NCI-H2029 (cell line): ENCODE measurements around the gene WDR45B.
"Not testable (repeated sequence)": the region's sequence is repeated elsewhere in the genome, so short reads cannot be mapped to it uniquely, and the experiment has no call there.

ENCODE experiments used
- DNase-seq: peaks from one replicate; lab custom pipeline; 2025; lab: John Stamatoyannopoulos, UW

Gene WDR45B

DNA sequence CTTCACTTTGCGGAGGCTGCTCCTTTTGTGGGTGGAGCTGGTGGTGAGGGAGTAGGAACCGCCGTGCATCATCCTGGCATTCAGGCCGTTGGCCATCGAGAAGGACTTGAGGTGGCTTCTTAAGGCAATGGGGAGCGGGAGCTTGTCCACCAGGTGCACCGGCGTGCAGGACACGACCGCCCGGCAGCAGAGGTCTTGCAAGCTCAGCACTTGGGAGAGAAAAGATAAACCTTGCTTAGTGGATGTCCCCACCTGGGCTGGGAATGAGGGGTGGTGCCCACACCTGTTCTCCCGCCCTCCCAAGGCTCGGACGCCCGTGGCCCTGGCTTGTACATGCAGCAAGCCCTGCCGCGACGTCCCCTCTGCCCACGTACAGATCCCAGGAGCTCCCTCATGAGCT, 9.7 kb upstream of the WDR45B start:
- DNase-seq = no peak

DNA sequence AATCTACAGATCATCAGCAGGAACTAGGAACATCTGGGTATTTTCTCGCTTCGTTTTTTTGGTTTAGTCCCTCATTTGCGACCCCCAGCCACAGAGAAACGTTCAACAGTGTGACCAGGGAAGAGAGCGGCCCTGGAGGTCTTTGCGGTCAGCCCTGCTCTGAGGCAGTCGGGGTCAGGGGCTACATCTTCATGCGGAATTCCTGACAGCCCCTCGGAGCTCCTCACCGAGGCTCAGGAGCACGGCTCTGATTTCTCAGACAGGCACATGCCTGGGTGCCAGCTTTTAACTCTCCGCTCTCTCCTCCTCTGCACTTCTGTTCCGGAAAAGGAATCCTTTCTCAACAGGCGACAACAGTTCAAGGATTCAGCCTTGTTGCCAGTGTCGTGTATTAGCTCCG, 8.0 kb upstream of the WDR45B start:
- DNase-seq = no peak

DNA sequence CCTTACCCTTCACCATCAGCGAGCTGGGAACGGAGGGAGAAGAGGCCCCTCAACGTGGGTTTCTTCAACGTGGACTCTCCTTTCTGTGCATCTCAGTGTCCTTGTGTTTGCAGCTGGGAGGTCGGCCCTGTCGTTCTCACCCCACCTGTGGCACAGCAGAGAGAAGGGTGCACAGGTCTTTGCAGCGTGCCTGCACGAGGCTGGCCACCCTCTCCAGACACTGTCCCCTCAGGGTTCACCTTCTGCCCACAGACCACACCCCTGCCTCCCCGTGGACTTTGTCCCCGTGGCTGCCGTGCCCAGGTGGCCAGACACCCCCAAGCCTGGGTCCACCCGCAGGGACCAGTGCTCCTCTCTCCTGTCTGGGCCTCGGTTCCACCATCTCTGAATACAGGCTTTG, 7.3 kb upstream of the WDR45B start:
- DNase-seq = no peak

DNA sequence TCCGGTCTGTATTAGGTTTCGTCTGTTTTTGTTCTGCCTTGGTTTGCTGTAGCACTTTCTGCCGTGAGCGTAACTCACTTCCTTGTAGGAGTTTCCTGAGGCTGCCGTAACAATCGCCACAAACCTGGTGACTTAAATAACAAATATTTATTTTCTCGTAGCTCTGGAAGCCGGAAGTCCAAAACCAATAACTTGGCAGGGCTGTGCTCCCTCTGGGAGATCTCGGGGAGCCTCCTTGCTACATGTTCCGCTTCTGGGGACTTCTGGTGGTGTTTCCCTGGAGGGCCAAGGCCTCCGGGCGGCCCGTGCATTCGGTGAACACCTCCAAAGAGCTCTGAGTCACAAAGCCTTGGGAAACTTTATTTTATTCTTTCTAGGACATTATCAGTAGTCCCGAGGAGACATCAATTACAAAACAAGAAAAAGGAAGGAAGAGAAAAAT, 6.8 kb upstream of the WDR45B start:
- no peak for DNase-seq

DNA sequence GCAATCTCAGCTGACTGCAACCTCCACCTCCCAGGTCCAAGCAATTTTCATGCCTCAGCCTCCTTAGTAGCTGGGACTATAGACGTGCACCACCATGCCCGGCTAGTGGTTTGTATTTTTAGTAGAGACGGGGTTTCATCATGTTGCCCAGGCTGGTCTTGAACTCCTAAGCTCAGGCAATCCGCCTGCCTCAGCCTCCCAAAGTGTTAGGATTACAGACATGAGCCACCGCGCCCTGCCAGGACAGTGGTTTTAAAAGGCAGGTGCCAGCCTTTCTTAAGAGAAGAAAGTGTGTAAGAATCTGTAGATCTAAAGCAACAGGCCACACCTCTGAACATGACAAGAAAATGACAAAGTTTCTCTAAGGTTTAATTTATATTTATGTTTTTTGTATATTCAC, 6.4 kb upstream of the WDR45B start:
- not testable (repeated sequence) for DNase-seq

DNA sequence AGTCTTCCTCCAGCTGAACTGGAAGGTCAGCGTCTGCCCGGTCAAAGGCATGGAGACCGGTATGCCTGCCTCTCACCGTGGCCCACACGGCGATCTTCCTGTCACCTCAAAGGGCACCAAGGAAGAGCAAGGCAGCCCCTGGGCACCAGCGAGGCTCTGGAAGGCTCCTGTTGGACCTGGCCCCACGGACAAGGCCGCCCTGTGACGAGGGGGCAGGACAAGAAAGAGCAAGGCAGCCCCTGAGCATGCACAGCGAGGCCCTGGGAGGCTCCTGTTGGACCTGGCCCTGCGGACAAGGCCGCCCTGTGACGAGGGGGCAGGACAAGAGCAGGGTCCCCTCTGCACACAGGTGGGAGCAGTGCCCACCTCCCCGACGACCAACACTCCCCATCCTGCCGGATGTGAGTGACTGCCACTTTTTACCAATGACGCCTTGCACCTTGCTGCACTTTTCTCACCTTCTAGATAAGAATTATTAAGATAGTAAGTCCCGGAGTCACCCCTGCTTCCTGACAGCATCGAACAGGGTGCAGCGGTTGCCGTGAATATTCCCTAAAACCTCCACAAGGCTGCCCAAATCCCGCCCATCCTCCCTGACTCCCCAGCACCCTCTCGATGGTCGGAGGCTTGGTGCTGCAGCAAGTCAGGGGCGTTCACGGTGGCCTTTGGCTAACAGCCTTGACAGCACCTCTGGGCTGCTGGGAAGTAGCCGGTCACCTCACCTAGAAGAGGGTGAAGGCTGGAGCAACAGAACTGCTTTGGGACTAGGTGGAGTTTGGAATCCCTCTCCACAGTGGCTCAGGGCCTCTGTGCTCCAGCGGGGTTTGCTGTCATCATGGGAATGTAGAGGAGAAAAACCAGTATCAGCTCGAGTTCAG, 5.6 kb upstream of the WDR45B start:
- no peak for DNase-seq

DNA sequence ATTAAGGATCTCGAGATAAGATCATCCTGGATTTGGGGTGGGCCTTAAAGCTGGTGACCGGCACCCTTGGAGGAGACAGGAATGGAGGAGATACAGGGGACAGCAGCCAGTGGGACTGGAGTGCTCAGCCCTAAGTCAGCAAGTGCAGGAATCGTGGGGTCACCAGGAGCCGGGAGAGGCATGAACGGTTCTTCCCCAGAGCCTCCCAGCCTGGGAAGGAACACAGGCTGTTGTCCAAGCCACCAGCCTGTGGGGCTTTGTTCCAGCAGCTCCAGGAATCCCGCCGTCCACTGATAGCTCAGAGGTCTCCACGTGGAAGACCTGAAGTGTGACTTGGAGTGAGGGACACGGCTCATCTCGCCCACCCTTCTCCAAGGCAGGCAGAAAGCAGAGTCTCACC, 2.5 kb upstream of the WDR45B start:
- DNase-seq = no peak

DNA sequence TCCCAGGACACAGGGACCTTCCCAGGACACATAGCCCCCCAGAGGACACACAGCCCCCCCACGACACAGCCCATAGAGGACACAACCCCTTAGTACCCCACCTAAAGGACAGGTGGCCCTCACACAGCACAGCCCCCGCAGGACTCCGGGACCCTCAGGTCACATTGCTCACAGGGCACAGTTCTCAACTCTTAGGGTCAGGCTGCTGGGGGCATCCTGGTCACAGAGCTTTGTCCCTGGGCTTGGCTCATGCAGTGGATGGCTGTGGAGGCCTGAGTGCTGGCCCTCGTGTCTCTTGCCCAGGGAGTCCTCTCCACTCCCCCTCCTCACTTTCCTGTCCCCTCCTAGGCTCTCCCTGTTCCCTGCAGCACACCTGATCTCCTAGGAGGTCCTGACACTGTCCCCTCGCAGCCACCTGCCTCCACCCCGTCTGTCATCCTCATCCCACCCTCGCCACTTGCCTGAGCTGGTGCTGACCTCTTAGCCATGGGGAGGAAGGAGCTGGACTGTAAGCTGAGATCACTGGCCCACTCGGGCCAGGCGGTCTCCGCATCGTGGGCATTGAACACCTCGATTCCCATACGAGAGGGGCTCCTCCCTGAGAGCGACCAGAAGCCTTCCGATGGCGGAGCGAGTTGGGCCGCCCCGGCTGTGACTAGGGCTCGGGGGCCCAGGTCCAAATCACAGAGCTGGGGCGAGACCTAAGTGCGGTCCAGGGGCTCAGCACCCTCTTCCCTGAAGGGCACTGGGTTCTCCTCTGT, 1.4 kb upstream of the WDR45B start:
- DNase-seq = no peak

DNA sequence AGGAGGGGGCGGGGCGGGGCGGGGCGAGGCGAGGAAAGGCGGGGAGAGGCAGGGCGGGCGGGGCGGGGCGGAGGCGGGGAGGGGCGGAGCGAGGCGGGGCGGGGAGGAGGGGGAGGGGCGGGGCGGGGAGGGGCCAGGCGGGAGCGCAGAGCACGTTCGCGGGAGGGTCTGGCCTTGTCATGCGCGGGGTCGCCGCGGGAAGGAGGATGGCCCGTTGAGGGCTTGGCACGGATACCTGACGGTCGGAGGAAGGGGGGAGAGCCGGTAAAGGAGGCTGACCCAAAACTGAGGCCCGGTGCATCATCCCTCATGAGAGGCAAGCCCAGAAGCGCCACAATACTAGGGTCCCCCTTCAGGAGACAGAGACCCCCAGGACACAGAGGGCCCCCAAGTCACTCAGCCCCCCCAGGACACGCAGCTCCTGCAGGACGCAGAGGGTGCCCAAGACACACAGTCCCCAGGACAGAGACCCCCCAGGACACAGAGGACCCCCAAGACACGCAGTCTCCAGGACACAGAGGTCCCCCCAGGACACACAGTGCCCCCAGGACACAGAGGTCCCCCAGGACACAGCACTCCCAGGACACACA, 593 bp upstream of the WDR45B start:
- no peak for DNase-seq

DNA sequence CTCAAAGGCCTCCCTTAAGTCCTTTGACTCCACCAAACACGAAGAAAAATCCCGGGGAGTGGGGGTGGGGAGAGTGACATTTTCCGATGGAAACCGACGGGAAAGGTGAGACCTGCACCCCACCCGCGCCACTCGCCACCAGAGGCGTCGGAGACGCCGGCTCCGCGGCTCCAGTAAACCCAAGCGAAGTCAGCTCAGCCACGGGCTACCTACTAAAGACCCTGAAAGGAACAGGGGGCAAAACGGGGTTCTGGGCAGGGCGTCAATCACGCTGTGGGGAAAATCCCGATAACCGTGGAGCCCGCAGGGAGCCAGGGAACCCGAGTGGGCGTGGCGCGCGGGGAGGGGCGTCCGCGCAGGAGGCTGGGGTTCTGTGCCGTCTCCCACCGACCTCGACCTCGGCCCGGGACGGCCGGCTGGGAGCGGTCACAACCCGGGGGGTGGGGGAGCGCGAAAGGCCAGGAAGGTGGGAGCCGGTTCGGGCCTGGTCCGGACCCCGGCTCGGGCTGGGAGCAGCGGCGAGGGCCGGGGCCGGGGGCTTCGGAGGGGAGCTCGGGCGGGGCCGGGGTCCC, 565 bp downstream of the WDR45B start:
- no peak for DNase-seq

DNA sequence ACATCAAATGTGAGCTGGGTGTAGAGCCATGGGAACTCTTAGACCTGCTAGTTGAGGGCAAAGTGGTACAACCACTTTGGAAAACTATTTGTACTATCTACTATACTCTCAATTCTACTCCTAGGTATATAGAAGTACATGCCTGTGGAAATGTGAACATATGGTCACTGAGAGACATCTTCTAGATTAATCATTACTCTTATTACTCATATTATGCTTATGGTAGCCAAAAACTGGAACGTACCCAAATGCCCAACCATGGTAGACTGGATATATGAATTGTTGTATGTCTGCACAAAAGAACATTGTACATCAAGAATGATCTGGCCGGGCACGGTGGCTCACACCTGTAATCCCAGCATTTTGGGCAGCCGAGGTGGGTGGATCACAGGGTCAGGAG, 2.7 kb downstream of the WDR45B start:
- DNase-seq = no peak

DNA sequence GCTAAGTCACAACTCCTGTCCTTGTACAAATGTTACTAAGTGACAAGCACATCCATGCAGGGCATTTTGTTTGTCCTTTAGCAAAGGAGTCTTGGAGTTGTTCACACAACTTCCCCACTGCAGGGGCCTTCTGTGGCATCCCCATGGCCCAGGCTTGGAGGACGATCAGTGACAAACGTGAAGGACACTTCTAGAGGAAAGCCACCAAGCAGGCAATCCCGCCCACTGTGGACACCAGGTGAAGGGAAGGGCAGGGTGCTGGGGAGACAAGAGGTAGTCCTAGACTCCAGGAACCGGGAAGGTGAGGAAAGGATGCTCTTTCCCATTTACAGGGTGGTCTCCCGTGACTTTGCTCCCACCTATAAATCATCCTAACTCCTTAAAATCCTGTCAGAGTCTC, 4.1 kb downstream of the WDR45B start:
- no peak for DNase-seq

DNA sequence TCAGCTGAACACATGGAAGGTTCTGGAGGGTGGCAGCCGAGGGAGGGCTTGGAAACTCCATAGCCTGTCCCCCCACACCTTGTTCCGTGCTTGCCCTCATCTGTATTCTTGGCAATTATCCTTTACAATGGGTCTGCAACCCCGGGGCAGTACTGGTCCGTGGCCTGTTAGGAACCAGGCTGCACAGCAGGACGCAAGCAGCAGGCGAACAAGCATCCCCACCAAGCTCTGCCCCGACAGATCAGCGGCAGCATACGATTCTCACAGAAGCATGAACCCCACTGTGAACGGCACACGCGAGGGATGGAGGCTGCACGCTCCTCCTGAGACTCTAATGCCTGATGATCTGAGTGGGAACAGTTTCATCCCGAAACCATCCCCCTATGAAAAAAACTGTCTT, 6.2 kb downstream of the WDR45B start:
- no peak for DNase-seq

DNA sequence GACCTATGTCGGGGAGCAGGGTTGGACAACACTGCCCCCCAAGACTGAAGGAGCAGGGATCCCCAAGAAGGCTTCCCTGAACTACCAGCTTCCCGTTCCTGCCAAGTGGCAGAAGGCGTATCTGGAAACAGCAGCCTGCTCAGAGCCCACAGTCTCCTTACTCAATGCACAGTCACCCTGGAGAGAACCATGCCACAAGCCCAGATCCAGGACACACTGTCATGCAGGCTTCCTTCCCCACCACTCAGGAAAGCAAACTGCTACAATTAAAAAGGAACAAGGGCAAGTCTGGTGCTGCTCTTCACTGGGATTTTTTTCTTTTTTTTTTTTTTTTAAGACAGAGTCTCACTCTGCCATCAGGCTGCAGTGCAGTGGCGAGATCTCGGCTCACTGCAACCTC, 8.2 kb downstream of the WDR45B start:
- DNase-seq = no peak

DNA sequence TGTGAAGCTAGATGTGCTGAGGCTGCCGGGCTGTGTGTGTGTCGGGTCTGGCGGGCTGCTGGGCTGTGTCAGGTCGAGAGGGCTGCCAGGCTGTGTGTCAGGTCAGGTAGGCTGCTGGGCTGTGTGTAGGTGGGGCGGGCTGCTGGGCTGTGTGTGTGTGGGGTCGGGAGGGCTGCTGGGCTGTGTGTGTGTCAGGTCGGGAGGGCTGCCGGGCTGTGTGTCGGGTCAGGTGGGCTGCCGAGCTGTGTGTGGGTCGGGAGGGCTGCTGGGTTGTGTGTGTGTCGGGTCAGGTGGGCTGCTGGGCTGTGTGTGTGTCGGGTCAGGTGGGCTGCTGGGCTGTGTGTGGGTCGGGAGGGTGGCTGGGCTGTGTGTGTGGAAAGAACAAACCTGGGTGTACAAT, 8.6 kb downstream of the WDR45B start:
- no peak for DNase-seq

DNA sequence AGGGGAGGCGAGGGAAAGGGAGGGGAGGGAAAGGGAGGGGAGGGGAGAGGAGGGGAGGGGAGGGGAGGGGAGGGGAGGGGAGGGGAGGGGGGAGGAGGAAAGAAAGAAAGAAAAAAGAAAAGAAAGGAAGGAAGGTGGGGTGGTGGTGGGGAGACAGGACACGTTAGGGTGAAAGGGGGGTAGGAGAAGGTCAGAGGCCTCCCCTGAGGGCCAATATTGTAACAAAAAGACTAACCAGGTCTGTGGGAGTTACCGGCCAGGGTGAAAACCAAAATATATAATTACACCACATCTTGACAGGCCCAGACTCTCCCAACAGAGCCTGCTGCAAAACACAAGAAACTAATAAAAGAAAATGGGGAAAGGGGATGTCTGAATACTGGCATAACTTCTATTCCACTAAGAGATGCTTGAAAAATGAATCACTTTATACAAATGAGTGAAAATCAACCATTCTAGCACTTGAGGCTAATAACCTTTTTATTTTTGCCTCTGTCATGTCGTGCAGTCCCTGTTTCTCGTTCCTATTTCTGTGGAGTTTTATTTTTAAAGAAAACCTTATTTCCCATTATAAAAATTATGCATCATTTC, 10.0 kb downstream of the WDR45B start:
- no peak for DNase-seq

DNA sequence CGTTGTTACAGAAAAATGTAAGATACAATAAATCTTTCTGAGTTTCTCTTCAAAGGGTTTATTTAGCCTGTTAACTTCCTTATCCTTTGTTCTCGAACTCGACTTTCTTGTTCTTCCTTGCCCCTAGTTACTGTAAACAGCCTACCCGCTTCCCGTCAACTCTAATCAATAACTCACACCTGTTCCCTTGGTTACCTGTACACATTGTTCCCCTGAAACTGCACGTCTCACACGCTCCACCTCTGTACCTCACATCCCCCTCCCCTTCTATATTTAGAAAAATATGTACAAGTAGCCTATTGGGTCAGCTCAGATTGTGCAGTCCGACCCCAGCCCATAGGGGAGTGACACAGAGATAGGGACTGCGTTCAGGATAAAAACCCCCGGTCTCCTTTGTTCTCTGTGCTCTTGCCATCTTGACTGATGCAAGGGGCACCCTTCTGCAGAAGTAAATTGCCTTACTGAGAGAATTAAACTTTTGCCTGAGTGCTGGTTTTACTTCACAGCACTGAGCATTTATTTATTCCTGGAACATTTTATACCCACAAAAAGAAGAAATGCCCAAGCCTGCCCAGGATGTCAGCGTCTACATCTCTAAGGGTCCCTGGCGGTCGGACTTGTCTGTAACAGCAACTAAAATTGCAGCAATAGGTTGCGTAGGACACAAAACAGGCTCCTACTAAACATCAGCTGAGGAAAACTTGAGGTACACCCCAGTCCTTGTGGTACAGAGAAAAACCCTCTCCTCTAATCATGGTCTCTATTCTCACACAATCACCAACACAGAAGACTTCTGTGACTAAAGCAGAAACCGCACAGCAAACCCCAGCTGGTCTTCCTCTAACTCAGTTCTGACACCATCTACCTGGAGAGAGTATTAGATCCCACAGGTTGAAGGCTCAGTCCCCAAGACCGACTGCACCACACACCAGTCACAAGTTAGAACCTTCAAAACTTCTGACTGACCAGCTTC, 11.3 kb downstream of the WDR45B start:
- DNase-seq = peak; percentile 20

DNA sequence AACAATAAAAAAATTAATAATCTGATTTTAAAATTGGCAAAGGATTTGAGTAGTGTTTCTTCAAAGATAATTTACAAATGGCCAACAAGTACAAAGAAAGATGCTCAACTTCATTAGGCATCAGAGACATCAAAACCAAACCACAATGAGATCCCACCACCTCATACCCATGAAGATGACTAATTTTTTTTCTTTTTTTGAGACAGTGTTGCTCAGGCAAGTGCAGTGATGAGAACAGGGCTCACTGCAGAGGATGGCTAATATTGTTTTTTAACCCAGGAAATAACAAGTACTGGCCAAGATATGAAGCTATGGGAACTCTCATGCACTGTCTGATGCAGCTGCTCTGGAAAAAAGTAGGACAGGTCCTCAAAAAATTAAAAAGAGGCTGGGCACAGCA, 14.9 kb downstream of the WDR45B start:
- DNase-seq = no peak

DNA sequence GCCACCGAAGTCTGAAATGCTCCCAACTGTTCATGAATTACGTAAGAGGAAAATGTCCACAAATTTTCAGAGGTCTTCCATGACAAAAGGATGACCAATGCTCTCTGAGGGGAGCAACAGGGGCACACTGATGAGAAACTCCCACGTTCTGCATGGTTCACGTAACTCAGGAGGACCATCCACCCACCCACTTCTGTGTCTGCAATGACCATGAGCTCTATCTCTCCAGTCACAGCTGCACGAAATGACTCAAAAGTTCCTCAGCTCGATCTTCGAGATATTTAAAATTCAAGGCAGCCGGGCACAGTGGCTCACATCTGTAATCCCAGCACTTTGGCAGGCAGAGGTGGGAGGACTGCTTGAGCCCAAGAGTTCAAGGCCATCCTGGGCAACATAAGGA, 15.8 kb downstream of the WDR45B start:
- no peak for DNase-seq

DNA sequence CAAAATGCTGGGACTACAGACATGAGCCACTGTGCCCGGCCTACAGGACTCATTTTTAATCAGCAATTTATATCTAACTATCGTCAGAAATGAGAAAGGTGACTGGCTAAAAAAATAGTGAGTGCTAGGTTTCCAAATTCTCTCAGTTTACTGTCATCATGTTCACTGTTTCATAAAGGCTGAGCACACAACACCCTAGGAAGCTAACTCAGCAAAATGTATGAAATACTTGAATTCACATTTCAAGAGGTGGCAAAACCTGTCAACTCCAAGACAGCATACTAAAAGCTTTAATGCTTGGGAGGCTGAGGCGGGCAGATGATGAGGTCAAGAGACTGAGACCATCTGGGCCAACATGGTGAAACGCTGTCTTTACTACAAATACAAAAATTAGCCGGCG, 16.7 kb downstream of the WDR45B start:
- DNase-seq = no peak

DNA sequence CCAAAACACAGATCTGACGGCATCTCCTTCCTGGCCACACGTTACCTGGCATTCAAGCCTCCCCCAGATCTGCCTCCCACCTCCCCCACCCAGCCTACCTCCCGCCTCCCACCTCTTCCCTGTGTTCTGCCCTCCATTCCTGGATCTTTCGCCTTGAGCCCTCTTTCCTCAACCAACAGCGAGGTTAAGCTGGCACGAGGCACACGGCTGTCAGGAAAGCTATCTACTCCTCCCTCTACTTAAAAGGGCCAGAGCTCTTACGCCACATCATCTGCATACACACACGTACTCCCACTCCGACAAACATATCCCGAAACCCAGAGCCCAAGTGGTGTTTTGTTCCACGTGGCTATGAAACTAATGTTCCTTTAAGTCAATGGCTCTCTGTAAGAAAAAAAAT, 18.0 kb downstream of the WDR45B start:
- DNase-seq = no peak
